Fibroblast of skin of scalp (primary cell): ENCODE data around the gene WDR33.

Experiments
- DNase-seq: peaks from one replicate; pipeline ENCODE4 v3.0.0-alpha.2; 2013

Gene WDR33

GRCh38 chr2:127670957-127671290, 140.0 kb downstream of the WDR33 start:
- DNase-seq = no peak

DNA sequence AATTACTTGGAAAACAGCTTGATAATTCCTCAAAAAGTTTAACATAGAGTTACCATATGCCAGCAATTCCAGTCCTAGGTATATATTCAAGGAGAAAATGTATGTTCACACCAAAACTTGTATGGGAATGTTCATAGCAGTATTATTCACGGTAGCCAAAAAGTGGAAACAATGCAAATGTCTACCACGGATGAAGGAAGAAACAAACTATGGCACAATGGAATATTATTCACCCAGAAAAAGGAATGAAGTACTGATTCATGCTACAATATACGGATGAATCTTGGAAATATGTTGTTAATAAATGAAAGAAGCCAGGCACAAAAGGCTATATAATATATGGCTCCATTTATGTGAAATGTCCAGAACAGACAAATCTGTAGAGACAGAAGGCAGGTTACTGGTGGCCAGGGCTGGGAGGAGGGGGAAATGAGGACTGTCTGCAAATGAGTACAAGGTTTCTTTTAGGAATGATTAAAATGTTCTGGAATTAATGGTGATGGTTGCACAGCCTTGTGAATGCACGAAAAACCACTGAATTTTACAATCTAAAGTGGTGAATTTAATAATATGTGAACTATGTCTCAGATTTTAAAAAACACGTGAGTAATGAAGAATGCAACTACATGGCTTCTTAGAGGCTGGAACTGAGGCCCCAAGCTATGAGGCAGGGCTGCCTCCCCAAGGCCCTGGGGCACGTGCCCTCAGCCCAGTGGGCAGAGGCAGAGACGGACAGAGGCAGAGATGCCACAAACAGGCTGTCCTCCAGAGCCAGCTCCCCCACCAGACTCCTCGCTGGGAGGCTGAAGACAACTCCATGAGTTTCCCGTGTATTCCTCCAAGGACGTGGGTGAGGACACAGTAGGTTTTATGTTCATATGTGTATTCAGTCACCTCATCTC, 140.7 kb downstream of the WDR33 start:
- DNase-seq = peak; percentile 44

GRCh38 chr2:127669056-127669455, 141.9 kb downstream of the WDR33 start:
- no peak for DNase-seq

DNA sequence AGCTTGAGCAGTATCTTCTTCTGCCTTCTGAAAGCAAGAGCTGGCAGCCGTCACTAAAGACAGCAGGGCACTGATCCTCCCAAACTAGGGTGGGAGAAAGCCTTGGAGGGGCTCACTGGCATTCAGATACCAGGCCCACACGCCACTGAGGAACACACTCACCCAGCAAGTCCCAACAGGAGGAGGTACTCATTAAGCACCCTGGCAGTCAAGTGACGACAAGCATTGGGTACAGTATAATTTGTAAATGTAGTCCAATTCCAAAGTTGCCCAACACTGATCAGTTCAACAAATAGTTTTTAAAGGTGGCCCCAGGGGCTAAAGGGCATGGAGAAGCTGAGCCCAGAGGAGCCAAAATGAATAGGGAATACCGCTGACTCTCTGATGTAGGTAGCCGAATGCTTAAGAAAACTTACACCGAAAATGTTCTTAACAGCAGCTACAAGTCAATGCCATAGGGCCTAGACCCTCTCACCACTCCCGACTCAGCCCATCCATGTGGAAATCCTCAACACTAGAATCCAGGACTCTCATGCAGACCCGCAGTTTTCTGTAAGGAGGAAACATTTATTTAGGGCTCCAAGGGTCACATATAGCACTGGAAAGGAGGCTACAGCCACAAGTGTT, 145.6 kb downstream of the WDR33 start:
- DNase-seq = no peak

- DNase-seq = no peak
Measured at GRCh38 chr2:127664895-127665225, 146.1 kb downstream of the WDR33 start.

DNA sequence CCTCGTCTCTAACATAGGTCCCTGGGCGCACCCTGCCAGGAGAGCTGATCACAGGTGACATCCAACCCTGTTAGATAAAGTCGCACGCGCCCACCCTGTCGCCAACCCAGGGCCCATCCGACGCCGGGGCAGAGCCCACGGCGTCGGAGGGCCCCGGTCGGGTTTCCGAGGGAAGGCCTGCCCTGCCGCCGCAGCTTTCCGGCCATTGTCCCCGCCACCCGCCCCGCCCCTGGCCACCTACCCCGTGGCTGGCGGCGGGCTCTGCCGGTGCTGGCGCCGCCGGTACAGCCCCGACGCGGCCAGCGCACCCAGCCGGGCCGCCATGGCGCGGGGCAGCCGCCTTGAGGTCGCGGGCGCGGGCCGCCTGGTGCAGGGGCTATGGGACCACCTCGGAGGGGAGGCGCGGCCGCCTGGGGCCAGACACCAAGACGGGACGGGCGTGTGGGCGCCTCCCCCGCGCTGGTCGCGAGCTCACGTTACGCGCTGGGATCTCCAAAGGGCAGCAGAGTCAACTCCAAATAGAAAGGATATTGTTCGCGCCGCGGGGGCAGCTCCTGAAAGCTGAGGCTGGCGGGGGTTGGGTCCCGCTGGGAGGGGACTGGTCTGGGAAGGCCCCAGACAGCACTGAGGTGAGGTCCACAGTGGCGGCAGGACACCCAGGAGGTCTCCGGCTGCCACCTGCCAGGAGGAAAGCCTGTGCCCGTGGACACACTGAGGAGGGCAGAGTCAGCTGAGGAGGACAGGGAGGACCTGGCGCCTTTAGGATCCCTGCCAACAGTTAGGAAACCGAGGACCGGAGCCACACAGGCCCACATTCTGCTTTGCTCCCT, 146.7 kb downstream of the WDR33 start:
- DNase-seq = no peak

DNA sequence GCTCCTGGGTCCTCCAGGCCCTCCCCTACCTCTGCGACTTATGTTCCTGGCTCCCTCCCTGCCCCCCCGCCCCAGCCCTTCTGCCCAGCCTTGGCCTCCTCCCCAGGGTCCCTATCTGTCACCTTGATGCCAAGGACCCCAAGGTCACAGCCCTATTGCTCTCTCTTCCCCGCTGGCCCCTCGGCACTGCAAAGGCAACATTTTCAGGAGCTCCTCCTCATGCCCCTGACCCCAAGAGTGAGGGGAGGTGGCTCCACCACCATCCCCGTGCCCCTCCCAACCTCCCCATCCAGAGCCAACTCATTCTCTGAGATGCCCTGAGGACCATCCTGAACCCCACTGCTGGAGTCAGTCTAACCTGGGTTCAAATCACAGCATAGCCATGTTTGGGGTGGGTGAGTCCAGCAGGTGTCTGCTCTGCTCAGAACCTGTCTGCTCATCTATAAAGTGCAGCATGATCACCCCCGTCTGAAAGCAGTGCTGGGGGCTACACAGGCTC, 147.4 kb downstream of the WDR33 start:
- no peak for DNase-seq

DNA sequence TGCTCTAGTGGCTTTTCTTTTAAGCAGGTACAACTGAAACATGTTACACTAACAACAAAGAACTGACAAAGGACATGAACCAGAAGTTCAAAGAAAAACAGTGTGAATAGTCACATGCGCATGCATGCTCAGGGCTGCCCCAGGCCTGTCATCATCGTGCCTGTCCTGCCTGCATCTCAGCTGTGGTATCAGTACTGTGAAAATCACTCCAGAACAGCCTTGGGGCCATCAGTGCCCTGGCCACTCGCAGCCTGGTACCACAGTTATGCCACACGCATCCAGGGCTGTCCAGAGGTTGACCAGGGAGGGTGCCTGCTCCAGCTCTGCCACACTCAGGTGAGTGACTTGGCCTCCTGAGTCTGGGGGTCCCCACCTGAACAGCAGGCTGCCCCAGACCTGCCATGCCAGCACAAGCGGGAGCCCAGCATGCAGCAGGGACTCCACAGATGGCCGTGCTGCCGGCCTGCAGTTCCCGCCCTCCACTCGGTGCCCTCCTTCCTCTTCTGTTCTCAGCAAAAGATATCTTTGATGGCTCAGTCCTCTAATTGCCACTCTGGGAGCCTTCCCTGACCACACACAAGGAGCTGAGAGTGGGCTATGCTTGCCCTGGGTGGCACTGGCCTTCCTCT, 147.9 kb downstream of the WDR33 start:
- DNase-seq = no peak

DNA sequence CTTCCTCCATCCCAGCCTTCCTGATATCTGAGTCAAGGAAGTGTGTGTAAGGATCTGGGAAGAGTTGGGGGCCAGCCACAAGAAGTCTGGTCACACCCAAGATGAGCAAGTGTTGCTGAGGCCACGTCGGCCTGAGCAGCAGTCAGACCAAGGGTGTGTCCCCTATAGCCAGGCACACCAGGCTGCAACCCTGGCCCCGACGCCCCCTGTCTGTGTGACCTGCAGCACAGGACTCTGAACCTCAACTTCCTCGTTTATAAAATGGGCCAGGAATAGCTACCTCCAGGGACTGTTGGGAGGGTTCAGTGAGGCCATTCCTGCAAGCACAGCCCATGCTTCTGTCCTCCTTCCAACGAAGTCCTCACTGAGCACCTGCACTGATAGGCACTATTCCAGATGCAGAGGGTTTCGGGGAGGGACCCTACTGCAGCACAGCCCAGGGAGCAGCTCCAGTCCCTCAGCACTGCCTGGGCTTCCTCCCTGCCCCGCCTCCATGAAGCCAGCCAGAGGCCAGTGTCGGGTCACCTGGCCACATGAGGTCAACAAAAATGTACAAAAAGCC, 148.9 kb downstream of the WDR33 start:
- no peak for DNase-seq

DNA sequence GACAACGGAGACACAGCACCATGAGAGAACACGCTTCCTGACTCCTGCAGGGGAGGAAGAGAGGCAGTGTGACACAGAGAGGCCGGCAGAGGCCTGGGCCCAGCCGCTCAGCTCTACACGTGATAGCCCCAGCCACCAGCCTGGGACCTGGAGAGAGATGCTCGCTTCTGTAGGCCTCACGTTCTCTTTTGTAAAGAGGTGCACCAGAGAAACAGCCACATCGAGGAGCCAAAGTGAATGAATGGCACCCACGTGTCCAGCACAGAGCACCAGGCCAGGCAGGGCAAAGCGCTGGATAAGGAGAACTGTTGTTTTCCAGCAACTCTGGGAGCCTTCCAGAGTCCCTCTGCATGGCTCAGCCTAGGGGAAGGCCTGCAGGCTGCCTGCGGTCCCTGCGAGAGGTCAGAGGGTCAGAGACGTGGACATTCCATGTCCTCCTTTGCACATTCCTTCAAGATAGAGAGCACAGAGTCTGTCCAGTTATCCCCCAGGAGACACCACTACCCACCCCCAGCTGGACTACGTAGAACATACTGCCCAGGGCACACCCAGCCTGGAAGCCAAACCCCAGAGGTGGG, 149.8 kb downstream of the WDR33 start:
- DNase-seq = no peak

DNA sequence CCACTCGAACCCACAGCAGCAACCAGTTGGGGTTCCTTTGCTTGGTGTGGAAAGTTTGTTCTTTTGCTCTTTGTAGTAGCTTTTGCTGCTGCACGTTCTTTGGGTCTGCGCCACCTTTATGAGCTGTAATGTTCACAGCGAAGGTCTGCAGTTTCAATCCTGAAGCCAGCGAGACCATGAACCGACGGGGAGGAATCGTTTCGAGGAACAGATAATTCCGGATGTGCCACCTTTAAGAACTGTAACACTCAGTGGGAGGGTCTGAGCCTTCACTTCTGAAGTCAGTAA, 150.7 kb downstream of the WDR33 start:
- no peak for DNase-seq

DNA sequence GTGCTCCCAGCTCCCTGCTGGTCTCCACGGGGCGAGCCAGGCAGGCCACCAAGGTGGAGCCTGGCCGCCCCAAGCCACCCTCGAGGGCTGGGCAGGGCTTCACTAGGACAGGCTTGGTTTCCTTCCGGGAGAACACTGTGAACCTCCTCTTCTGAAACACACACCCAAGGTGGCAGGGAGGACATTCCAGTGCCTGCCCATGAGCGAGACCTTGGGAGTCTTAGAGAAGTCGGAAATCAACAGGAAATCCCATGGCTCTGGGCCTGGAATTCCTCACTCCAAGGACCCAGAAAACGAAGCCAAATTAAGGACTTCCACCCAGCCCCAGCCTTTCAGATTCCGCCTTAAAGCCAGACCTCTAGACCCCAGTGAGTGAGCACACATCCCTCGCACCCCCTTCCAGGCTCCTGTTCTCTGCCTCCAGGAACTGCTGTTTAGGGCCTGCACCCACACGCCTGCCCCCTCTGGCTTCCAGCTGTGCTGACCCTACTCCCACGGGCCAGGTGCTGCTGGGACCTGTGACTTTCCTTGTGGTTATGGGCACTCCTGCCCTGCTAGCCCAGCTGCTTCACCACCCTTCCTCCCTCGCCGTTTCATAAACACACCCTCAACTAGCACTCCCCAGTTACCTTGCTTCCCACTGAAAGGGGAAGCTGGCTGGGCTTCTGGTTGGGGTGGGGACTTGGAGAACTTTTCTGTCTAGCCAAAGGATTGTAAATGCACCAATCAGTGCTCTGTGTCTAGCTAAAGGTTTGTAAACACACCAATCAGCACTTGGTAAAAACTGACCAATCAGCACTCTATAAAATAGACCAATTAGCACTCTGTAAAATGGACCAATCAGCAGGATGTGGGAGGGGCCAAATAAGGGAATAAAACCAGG, 151.3 kb downstream of the WDR33 start:
- DNase-seq = no peak

DNA sequence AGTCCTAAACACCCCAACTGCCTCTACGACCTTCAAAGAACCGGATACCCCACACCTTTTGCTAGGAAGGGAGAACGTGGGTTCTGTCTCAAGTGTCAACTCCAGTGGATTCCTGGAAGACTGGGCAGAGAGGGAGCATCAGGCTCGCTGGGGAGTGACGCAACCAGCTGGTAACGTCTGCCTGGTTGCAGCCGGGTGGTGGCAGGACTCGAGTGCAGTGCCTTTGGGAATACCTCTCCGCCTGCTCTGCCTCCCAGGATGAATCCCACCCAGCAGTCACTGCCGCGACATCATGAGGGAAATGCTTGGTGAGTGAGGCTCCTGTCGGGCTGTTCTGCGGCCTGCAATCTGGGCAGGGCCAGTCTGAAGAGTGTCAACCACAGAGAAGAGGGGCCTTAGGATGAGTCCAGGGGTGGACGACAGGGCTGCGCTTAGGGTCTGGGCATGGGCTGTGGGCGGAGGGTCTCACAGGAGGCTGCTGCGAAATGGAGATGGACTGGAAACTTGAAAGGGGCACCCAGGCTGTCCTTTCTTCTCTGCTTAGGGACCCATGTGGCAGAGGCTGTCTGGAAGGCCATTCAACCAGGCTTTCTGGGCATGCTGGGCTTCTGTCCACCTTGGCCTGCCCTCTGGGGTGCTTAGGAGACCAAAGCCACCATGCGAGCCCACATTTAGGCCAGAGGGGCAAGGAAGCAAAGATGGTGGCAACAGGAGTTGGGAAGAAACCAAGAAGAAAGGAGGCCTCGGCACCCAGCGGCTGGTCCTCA, 152.1 kb downstream of the WDR33 start:
- DNase-seq = no peak

DNA sequence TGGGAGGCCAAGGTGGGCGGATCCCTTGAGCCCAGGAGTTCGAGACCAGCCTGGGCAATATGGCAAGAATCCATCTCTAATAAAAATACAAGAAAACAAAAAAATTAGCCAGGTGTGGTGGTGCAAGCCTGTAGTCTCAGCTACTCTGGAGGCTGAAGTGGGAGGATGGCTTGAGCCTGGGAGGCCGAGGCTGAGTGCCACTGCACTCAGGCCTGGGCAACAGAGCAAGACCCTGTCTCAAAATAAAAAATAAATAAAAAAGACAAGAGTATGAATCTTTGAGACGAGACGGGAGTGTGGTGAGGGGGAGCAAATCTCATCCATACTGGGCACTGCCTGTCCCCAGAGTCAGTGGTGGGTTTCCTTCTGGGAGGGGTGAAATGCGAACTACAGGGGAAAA, 152.8 kb downstream of the WDR33 start:
- DNase-seq = no peak

- no peak for DNase-seq
Measured at GRCh38 chr2:127657232-127657595, 153.8 kb downstream of the WDR33 start.

GRCh38 chr2:127656569-127657231, 154.3 kb downstream of the WDR33 start:
- no peak for DNase-seq

DNA sequence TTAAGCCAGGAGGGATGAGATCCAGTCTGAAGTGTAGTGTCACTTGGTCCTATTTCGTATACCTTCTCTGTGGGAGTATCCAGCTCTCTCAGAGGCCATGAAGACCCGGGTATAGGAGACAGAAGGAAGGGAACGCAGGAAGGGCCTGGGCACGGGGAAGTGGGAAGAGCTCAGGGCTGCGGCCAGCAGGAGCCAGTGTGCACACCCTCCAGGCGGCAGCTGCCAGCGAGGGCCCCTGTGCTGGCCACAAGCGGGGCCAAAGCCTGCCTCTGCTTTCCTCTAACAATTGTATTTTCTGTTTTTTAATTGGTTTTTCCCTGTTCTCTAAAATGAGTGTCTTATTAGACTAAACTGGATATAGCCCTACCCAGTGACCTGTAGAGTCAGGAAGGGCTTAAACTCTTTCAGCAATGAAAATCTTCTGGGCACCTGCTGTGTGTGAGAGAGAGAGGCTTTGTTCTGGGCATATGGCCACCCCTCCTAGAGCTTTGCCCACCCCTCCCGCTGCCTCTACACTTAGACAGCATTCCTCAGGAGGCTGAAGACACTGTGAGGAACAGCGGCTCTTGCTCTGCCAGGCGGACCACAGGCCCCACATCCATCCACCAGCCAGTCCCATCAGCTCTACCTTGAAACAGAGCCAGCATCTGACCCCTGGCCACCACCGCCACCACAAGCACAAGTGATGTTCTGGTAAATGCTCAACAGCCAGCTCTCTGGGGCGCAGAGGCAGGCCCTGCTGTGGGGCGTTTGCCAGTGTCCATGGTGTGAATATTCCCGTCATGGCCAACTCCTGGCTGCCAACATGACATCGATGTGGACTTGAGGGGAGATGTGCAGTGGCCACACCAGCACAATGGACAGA, 155.5 kb downstream of the WDR33 start:
- DNase-seq = no peak

DNA sequence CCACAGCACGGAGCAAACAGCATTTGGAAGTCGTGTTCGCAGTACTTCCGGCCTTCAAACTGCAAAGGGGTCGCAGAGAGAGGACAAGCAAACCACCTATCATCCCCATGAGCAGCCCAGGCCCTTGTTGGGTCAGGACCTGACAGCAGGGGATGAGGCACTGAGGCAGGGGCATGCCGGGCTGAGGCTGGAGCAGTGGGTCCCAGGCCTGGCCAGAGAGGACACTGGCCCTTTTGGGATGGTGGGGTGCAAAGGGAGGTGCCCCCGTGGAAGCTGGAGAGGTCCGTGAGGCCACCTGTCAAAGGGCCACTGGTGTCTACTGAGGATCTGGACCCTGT, 156.2 kb downstream of the WDR33 start:
- DNase-seq = no peak
